ENCODE results near the gene HMGB1.

HMGB1 gene

DNA sequence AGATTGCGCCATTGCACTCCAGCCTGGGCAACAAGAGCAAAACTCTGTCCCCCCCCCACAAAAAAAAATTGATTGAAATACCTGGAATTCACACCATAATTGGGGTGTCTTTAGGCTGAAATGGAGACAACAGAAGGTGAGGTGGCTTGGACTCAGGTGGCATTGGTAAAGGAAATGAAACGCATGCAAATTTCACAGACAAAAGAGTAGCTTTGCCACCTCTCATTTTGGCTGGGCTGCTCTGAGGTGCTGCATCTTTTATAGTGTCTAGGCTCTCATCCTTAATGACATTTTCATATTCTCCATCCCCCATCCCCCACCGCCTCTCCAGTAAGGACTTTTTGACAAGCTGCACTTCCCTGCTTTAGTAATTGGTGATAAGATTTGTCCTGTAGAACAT is 36.5 kb downstream of the HMGB1 start:
- no peak for DNase-seq

DNA sequence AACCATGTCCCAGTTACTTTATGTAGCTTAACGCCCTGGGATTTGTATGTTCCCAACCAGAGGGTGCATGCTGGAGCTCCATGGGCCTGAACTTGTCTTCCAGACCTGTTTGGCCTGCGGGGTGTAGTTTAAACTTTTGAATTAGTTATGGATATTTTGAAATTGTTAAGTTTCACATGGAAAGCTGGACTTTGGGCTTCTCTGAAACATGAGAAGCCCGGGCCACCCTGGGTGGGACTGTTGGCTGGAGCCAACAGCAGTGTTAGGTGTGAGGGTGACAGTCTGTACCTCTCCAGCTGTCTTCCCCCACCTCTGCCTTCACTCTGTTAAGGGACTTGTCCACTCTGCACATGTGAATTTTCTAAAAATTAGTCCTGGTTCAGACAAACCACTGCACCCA is 41.8 kb downstream of the HMGB1 start:
- no peak for DNase-seq

DNA sequence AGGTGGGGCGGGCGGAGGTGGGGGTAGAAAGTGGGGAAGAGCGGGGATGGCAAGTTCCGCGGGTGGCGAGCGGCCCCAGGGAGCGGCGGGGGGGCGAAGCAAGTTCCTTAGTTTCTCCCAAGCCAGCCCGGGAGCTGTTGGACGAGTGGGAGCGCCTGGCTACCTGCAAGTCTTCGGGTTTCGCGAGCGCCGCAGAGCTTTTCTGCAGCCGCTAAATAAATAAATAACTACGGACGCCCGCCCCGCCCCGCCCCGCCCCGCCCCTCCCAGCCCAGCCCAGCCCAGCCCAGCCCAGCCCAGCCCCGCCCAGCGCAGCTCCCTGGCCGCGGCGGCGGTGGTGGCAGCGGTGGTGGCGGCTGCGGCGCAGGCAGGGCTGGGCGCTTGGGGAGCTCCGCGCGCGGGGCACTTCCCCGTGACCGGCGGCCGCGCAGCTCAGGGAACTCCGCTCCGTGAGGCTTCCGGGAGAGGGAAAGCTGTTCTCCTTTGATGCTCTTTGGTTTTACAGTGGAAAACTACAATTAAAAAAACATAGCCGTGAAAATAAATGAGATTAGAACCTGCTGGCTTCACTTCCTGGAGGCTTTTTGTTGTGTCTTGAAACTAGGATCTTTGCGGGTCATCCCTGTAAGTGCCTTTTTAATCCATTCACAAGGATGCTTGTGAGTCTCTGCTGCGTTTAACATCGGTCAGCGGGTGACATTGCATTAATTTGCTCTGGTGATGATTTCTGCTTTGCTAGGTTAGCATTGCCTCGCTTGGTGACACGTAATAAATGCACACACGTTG is 43.5 kb downstream of the HMGB1 start, which contains the start of gene UBE2L5:
TSS of gene UBE2L5 (plus strand) at position 440 of the 786 bp plus-strand sequence. CDS start 5,498 bp downstream, outside the sequence.
- no peak for DNase-seq

DNA sequence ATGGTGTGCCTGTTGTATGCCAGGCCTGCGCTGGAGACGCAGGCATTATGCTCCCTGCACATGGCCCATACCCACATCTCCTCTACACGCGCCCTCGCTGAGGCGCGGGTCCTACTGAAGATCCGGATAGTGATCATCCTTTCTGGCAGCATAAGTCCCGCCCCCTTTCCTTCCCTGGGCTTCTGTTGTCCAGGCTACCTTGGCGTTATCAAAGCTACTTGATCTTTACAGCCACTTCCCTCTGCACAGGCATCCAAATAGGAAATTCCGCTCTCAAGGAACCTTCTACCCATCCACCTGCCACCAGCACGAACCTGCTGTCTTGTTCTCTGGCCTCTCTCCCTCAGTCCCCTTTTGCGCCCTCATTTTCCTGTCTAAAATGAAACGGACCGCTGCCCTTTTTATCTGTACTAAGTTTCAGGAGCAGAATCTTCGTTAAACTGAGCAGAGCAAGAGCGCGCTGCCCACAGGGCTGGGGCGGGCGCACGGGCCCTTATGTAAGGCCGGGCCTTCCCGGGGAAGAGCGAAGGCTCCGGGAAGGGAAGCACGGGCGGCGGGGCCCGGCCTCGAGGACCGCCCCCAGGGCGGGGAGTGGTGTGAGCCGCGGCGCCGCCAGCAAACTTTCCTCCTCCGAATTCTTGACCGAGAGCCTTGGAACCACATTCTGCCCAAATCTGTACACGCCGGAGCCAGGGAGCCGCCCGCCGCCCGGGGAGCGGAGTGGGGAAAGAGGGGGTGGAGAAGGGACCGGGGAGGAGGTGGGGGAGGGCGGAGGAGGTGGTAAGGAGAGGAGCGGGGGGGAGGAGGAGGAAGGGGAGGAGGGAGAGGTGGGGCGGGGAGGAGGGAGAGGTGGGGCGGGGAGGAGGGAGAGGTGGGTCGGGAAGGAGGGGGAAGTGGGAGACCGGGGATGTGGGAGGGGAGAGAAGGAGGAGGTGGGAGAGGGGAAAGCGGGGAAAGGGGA is 44.4 kb downstream of the HMGB1 start:
- DNase-seq: peak; percentile 18

DNA sequence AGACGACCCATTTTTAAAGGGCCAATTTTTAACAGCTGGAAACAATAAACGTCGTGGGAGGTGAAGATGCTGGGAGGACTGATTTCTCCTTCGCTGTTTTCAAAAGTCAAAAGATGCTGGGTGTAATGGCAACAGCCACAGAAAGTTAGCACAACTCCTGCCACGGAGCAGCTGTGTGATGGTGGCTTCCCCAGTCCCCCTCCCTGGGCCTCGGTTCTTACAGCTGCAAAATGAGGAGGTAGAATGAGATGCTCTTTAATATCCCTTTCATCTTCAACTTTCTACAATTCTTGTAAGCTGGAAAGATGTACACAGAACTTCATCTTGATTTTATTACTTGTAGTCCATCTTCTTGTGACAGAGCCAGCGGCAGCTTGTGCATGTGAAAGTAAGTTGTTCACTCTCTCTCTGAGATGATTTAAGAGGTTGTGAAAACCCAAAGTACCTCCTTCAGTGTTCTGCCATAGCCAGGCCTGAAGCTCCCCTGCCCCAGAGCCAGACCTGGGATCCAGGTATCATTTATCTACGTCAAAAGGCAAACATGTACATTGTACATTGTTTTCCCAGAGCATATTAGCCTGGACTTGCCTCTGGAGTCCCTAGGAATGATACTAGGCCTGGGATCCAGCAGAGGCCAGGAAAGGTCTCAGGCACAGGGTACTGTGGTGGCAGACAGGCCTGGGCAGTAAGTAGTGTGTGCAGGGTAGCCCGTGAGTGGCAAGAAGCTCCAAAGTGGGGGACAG is 46.8 kb downstream of the HMGB1 start:
- DNase-seq: no peak

DNA sequence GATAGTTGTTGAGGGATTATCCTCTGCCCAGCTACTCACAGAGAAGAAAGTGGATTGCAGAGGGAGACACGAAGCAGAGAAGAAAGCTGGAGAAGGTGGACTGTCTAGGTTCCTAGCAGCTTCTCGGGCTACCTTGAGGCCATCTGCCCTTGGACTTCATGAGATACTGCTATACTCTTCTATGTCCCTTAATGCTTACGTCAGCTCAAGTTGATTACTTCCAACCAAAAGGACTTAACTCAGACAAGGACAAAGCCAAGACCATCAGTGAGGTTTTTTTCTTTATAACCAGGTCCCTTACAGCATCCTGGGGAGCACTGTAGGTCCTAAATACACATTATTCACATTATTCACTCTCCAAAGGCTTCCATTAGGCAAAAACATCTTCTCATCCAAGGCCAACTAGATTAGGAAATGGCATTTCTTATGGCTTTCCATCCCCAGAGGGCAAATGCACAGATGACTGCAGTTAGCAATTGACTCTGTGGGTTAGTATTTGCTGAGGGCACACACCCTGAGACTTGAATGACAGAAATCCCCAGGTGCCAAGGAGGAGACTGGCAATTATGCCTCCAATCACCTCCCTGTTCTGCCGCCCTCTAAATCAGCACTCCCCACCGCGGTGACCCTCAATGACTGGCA is 47.5 kb downstream of the HMGB1 start:
- DNase-seq: no peak

DNA sequence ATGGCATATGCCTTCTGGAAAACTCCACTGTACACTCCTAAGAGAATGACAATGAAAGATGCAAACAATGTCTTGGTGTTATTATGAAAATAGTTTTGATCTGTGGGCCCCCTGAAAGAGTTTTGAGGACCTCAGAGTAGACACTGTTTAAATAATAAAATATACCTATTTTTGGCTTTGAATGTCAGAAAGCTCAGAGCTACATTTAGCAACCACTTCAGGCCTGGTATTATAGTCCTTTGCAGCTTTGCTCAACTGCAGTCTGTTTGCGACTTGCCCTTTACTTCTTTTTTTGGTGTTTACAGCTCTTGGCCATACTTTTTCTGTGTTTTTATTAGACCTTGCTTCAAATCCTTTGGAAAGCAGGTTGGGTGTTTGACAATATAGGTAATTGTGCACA is 49.3 kb downstream of the HMGB1 start:
- DNase-seq: no peak

DNA sequence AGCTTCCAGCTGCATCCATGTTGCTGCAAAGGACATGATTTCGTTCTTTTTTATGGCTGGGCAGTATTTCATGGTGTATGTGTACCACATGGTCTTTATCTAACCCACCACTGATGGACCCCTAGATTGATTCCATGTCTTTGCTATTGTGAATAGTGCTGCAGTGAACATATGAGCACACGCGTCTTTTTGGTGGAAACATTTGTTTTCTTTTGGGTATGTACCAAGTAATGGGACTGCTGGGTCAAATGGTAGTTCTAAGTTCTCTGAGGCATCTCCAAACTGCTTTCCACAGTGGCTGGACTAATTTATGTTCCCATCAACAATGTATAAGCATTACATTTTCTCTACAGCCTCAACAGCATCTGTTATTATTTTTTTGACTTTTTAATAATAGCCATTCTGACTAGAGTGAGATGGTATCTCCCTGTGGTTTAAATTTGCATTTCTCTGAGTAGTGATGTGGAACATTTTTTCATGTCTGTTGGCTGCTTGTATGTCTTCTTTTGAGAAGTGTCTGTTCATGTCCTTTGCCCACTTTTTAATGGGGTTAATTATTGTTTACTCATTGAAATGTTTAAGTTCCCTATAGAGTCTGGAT is 50.2 kb downstream of the HMGB1 start:
- DNase-seq: no peak

DNA sequence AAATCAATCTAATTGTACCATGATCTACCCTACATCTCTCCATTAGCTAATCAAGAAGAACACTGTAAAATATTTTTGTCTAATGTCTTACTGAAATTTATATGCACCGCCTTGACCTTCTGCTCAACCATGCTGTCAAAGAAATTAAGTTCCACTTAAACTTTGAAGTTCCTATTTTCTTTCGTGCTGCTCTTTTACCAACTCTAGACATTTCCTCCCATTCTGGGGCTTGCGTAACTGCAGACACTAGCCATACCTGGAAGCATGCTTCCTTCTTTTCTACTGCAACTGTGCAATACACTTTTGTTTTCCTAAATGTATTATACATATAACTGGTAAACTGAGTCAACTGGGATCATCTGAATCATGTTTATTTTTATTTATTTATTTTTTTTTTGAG is 51.9 kb downstream of the HMGB1 start:
- DNase-seq: no peak

DNA sequence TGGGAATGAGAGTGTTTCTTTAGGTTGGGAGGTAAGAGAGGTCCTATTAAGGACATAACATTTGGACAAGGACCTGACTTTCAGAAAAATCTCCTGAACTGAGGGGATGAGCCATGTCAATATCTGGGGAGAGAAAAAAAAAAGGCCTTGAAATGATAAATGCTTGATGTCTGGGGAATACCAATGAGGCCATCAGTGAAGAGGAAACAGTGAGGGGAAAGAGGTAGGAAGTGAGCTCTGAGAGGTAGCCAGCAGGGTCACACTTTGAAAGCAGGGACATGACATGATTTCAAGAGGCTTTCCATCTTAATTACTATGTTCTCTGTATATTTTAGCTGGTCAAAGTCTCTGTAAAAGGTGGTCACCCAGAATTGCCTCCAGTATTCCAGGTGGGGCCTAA is 53.4 kb downstream of the HMGB1 start:
- DNase-seq: no peak

DNA sequence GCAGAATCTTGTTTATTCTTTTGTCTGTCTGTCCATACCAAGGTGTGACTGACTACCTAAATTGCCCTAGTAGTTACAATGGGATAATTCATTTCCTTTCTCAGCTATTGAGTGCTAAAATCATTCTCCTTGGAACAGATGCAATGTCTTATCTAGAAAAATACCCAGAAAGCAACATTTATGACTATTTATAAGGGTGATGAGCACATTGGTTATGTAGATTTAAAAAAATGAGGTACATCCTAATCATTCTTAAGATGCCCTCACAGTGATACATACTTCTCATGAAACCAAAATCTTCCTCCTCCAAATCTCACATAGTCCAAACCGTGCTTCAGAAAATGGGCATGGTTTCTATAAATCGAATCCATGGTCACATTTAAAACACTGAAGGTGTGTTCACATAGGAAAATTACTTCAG is 55.0 kb downstream of the HMGB1 start:
- DNase-seq: no peak

DNA sequence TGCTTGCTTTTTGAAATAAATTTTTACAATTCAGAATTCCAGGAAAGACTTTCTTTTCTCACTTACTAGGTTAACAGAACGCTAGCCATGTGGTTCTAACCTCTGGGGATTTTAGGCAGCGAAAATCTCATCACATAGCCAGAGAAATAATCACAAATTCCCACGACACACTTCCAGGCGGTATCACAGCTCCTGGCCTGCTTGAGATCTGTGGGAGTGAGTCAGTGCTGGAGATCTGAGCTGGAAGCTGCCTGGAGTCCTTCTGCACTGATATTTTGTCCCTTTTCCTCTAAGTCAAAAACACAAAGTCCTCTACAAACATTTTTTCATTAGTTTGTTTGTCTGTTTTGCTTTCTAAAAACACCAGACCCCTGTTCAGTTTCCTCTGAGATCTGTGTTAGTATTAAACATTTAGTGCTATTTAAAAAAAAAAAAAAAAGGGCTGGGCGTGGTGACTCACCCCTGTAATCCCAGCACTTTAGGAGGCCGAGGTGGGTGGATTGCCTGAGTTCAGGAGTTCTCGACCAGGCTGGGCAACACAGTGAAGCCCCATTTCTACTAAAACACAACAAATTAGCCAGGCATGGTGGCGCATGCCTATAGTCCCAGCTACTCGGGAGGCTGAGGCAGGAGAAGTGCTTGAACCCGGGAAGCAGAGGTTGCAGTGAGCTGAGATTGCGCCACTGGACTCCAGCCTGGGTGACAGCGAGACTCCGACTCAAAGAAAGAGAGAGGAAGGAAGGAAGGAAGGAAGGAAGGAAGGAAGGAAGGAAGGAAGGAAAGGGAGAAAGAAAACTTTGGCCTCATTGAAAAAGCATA is 55.6 kb downstream of the HMGB1 start:
- DNase-seq: no peak

DNA sequence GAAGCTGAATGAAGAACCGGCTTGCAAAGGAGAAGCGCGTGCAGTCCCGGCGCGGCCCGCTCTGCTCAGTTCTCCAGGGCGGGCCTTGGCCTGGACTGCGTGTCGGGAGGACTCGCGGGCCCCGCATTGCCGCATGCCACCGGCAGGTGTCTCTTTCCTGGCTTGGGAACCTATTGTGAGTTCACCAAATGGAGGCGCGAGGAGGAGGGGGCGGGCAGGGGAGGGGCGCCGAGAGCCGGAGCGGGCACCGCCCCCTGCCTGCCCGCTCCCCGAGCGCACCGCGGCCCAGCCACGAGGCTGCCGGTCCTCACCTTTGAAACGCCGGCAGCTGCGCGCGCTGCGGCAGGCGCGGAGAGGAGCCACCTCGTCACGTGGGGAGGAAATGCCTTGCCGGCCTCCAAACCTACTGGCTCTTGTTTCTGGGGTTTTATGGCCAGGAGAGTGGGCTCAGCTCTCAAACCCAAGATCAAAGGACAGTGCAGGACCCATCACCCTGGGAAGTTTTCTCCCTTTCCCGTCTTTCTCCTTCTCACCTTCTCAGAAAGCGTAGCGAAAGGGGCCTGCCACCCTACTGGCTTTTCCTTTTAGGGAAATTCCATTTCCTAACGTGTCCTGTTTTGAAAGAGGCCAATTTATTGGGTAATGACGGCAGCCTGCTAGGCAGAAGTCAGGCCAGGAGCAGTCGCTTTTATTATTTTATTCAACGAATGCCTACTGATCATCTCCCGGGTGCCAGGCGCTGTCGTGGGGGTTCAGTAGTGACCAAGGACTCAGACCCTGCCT is 57.2 kb downstream of the HMGB1 start:
- peak; percentile 76 for DNase-seq

DNA sequence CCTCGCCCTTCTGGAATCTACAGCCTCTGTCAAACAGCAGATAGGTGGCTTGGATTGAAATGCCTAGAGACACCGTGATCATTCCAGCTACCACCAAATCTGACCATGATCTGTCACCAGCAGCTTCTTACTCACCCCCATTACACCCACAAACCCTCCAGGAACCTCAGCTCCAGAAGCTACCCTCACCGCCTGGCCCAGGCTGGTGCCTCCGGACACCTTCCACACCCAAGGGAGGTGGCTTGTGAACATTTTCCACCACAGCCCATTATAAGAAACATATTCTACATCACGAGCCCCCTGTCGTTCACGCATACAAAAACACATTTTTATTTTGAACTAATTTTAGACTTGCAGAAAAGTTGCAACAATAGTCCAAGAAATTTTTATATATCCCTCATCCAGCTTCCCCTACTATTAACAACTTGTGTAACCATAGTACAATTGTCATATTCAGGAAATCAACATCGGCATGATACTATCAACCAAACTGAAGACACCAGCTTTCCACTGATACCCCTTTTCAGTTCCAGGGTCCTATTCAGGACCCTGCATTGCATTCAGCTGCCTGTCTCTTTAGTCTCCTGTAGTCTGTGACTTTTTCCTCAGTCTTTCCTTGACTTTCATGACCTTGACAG is 58.8 kb downstream of the HMGB1 start:
- no peak for DNase-seq
